B cell (primary cell): ENCODE measurements around the gene PPP6R3. TPM values are rescaled to one million over a fixed set of nuclear protein-coding genes. Genes with fewer than 3 reads are reported as not detected.

Experiments
- ATAC-seq: fragments of 200-7000 bp; cut with Tn5 transposase; one replicate; pipeline ENCODE4 v1.10.0; 2021; ENCODE audit warnings: low read depth, mild to moderate bottlenecking, moderate number of reproducible peaks, moderate library complexity
- CTCF ChIA-PET: fragments of 350-600 bp; sonication (Branson Sonifier 250); formaldehyde crosslinking; loops from one replicate; lab custom pipeline; 2021; ENCODE audit warnings: antibody characterized with exemption, inconsistent platforms; lab: Charles Lee
- POLR2A ChIA-PET: fragments of 350-600 bp; sonication (Branson Sonifier 250); formaldehyde crosslinking; loops from one replicate; lab custom pipeline; 2021; ENCODE audit warnings: antibody characterized with exemption; lab: Charles Lee
- DNase-seq: peaks from one replicate; pipeline ENCODE4 v3.0.0; 2013
- H2AFZ ChIP-seq: 2 replicates; pipeline ENCODE4 v1.6.1; 2012; ENCODE audit warnings: mild to moderate bottlenecking, low read depth, low read length; ENCODE audit not compliant: insufficient read depth, poor library complexity, severe bottlenecking
- H3K27ac ChIP-seq, 2 donors: 1 replicate in 1 of 2; 2 replicates in 1 of 2; pipeline ENCODE4 v1.5.1; 2012 to 2013; ENCODE audit warnings: low read length in 2 of 2, mild to moderate bottlenecking in 2 of 2, moderate library complexity in 1 of 2
- H3K27me3 ChIP-seq, 4 experiments: fragments of 200-600 bp in 1 of 4; sonication (generic) in 1 of 4; replicated peaks in 1 of 4; 1 replicate in 2 of 4; 2 replicates in 2 of 4; pipeline versions ENCODE4 v1.6.1 to v1.7.0; 2013 to 2016; ENCODE audit warnings: low read length in 3 of 4, mild to moderate bottlenecking in 2 of 4, mixed read lengths in 1 of 4, moderate library complexity in 1 of 4; ENCODE audit not compliant: insufficient read depth in 4 of 4, control insufficient read depth in 3 of 4; ENCODE audit errors: control extremely low read depth in 1 of 4
- H3K36me3 ChIP-seq, 2 experiments: replicated peaks in 1 of 2; 1 replicate in 1 of 2; 2 replicates in 1 of 2; pipeline versions ENCODE4 v1.6.1 to v1.7.1; 2013; ENCODE audit warnings: low read length in 1 of 2; ENCODE audit not compliant: insufficient read depth in 2 of 2, control insufficient read depth in 1 of 2; ENCODE audit errors: control extremely low read depth in 1 of 2, extremely low read depth in 1 of 2
- H3K4me1 ChIP-seq, 2 donors: fragments of 200-600 bp in 1 of 2; sonication (generic) in 1 of 2; 1 replicate in 1 of 2; 2 replicates in 1 of 2; pipeline versions ENCODE4 v1.5.1 to v1.6.1; 2013 to 2017; ENCODE audit warnings: low read length in 2 of 2; ENCODE audit not compliant: control insufficient read depth in 2 of 2, insufficient read depth in 2 of 2
- H3K4me2 ChIP-seq: replicated peaks from 2 replicates; pipeline ENCODE3; 2012; ENCODE audit warnings: mild to moderate bottlenecking, low read depth, low read length; ENCODE audit not compliant: poor library complexity, severe bottlenecking
- H3K4me3 ChIP-seq, 5 experiments: fragments of 200-600 bp in 1 of 5; sonication (generic) in 1 of 5; 1 replicate in 3 of 5; 2 replicates in 2 of 5; pipeline versions ENCODE4 v1.5.1 to v1.7.0; 2011 to 2016; ENCODE audit warnings: low read length in 4 of 5, mild to moderate bottlenecking in 4 of 5, low read depth in 2 of 5, control low read depth in 1 of 5, moderate library complexity in 1 of 5; ENCODE audit not compliant: insufficient read depth in 1 of 5; ENCODE audit errors: control extremely low read depth in 1 of 5, extremely low read depth in 1 of 5
- H3K79me2 ChIP-seq: fragments of 200-600 bp; sonication (generic); one replicate; pipeline ENCODE4 v1.6.0; 2016; ENCODE audit warnings: low read length; ENCODE audit not compliant: control insufficient read depth, insufficient read depth
- H3K9ac ChIP-seq: fragments of 200-600 bp; sonication (generic); 2 replicates; pipeline ENCODE4 v1.6.1; 2017; ENCODE audit warnings: mild to moderate bottlenecking, low read length, moderate library complexity
- H3K9me3 ChIP-seq, 3 donors: one replicate each; pipeline versions ENCODE4 v1.6.1 to v1.7.1; 2013; ENCODE audit warnings: low read length in 2 of 3; ENCODE audit not compliant: control insufficient read depth in 2 of 3, insufficient read depth in 1 of 3; ENCODE audit errors: control extremely low read depth in 1 of 3
- H4K20me1 ChIP-seq: 2 replicates; pipeline ENCODE4 v1.6.0; 2012; ENCODE audit warnings: mild to moderate bottlenecking, low read length; ENCODE audit not compliant: insufficient read depth, control insufficient read depth, poor library complexity, severe bottlenecking
- H3K27ac Mint-ChIP-seq: one replicate; pipeline ENCODE4 v1.8.0; 2021; ENCODE audit warnings: mixed read lengths
- H3K27me3 Mint-ChIP-seq: one replicate; pipeline ENCODE4 v1.8.0; 2021; ENCODE audit warnings: mixed read lengths
- H3K4me1 Mint-ChIP-seq: one replicate; pipeline ENCODE4 v1.8.0; 2021; ENCODE audit warnings: mixed read lengths
- H3K4me3 Mint-ChIP-seq: one replicate; pipeline ENCODE4 v1.8.0; 2021; ENCODE audit warnings: mixed read lengths
- H3K9me3 Mint-ChIP-seq: one replicate; pipeline ENCODE4 v1.8.0; 2022; ENCODE audit warnings: mixed read lengths; ENCODE audit not compliant: insufficient read depth
- EZH2 ChIP-seq: IDR thresholded peaks from 2 replicates; pipeline ENCODE4 v1.6.1; 2012; ENCODE audit warnings: borderline replicate concordance, low read depth, mild to moderate bottlenecking, moderate library complexity, low read length; ENCODE audit not compliant: insufficient read depth, poor library complexity, severe bottlenecking
- WGBS: methylation state at CpG from one replicate; pipeline ENCODE4 v1.1.5; 2013; ENCODE audit warnings: missing lambda C conversion rate; ENCODE audit not compliant: insufficient coverage; 5-methylcytosine and 5-hydroxymethylcytosine counted together
- intact Hi-C: fragments of 100-400 bp; cut with micrococcal nuclease; formaldehyde crosslinking; loops from one replicate; pipeline ENCODE4 v1.10.0; 2022
- polyA plus RNA-seq: library from polyadenylated mRNA; depleted of rRNA; stranded (reverse); fragments of >200 nt; gene quantifications from 2 replicates; pipeline ENCODE4 v1.2.3, GENCODE V29; 2012
- total RNA-seq, 2 donors: library from RNA; stranded (reverse); fragments of 120-200 nt in 1 of 2; gene quantifications; 1 replicate in 1 of 2; 2 replicates in 1 of 2; pipeline versions ENCODE4 v1.2.3 to v1.2.4, GENCODE V29; 2013 to 2022
- TF ChIP-seq, protein P1 (sequence below): fragments of 200-600 bp; IDR thresholded peaks from one replicate; pipeline ENCODE4 v1.8.0; 2022; ENCODE audit warnings: antibody characterized with exemption, mild to moderate bottlenecking

Gene PPP6R3
- total and polyA plus RNA-seq, 2 donors (not counting 1 experiment from before 2014, with no cell fraction given), result 48.5 to 159 TPM

DNA sequence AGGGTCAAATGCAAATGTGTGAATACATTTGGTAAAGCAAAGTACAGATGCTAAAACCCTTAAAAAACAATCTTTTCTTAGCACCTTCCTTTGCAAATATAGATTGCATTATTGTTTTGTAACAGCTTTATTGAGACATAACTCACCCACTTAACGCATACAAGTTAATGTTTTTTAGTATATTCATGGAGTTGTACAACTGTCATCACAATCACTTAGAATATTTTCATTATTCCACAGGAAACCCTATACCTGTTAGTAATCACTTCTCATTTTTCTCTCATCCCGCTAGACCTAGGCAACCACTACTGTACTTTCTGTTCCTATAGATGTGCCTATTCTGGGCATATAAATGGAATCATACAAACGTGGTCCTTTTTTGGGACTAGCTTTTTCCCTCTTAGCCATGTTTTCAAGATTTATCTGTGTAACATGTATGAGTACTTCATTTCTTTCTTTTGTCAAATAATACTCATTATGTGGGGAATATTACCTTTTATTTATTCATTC, 34.7 kb downstream of the PPP6R3 start:
- peaks cover 75% of the 10 kb centered on the region for H3K4me1 Mint-ChIP-seq
- H3K4me1 ChIP-seq, result peaks cover 47 to 60% of the 10 kb centered on the region in 2 donors
- H3K9ac ChIP-seq, result peak overlapping the region; percentile 5

DNA sequence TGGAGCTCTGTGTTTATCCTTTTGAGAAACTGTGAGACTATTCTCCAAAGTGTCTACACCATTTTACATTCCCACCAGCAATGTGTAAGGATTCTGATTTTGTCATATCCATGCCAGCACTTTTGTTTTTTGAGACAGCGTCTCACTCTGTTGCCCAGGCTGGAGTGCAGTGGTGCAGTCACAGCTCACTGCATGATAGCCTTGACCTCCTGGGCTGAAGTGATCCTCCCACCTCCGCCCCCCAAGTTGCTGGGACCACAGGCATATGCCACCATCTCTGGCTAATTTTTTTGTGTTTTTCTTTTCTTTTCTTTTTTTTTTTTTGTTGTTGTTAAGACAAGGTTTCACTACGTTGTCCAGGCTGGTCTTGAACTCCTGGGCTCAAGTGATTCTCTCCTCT, 35.3 kb downstream of the PPP6R3 start:
- intact Hi-C loops, result no loop called here

More for the DNA sequence above, 34.7 kb downstream of the PPP6R3 start:
- ATAC-seq (no peak), DNase-seq (peak; percentile 24)
- Mint-ChIP-seq H3K27me3 (no peaks in the 10 kb centered on the region), H3K9me3 (no peaks in the 10 kb centered on the region), H3K4me3 (peak overlapping the region; percentile 62), H3K27ac (peak overlapping the region; percentile 50)
- H3K79me2 ChIP-seq, result peaks cover 96% of the 10 kb centered on the region
- no peak overlapping the region for H3K4me3 ChIP-seq
- H4K20me1 ChIP-seq, result peaks cover 87% of the 10 kb centered on the region
- CTCF ChIA-PET, result no interaction called here
- peak overlapping the region; percentile 19 for H3K4me2 ChIP-seq
- no peaks in the 10 kb centered on the region for H3K27me3 ChIP-seq
- peaks cover 0 to 1% of the 10 kb centered on the region in 2 experiments for H3K36me3 ChIP-seq
- intact Hi-C loops, result no loop called here
- no CpG with 5 or more reads among the region's 3 CpGs for WGBS
- no peaks in the 10 kb centered on the region for H3K9me3 ChIP-seq
- POLR2A ChIA-PET, result no interaction called here
- H2AFZ ChIP-seq, result no peak overlapping the region
- peak overlapping the region in 1 of 2 donors; percentile 61 for H3K27ac ChIP-seq
- TF ChIP-seq EZH2, result no peak
- TF ChIP-seq, protein P1, sequence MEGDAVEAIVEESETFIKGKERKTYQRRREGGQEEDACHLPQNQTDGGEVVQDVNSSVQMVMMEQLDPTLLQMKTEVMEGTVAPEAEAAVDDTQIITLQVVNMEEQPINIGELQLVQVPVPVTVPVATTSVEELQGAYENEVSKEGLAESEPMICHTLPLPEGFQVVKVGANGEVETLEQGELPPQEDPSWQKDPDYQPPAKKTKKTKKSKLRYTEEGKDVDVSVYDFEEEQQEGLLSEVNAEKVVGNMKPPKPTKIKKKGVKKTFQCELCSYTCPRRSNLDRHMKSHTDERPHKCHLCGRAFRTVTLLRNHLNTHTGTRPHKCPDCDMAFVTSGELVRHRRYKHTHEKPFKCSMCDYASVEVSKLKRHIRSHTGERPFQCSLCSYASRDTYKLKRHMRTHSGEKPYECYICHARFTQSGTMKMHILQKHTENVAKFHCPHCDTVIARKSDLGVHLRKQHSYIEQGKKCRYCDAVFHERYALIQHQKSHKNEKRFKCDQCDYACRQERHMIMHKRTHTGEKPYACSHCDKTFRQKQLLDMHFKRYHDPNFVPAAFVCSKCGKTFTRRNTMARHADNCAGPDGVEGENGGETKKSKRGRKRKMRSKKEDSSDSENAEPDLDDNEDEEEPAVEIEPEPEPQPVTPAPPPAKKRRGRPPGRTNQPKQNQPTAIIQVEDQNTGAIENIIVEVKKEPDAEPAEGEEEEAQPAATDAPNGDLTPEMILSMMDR, result no peak

More for the DNA sequence above, 35.3 kb downstream of the PPP6R3 start:
- Histone ChIP-seq H3K27ac (peak overlapping the region in 1 of 2 donors; percentile 61), H3K79me2 (peaks cover 96% of the 10 kb centered on the region), H2AFZ (no peak overlapping the region), H4K20me1 (peaks cover 87% of the 10 kb centered on the region), H3K9me3 (no peaks in the 10 kb centered on the region), H3K4me1 (peaks cover 50 to 60% of the 10 kb centered on the region in 2 donors), H3K4me2 (peak overlapping the region; percentile 19), H3K4me3 (no peak overlapping the region), H3K36me3 (peaks cover 0 to 1% of the 10 kb centered on the region in 2 experiments), H3K27me3 (no peaks in the 10 kb centered on the region), H3K9ac (peak overlapping the region; percentile 5)
- WGBS, result 60% methylated on average over 1 of the region's 3 CpGs
- Mint-ChIP-seq H3K4me3 (peak overlapping the region; percentile 62), H3K9me3 (no peaks in the 10 kb centered on the region), H3K27ac (peak overlapping the region; percentile 37), H3K4me1 (peaks cover 74% of the 10 kb centered on the region), H3K27me3 (no peaks in the 10 kb centered on the region)
- ChIA-PET CTCF (no interaction called here), POLR2A (no interaction called here)
- ATAC-seq (no peak), DNase-seq (no peak)
- no peak for TF ChIP-seq EZH2
- TF ChIP-seq, protein P1, result no peak
